Head of caudate nucleus (tissue), 42 donors: Measurements from ENCODE around the gene ATXN7.

Experiments
- DNase-seq, 42 donors: peaks; one replicate each; pipeline versions ENCODE4 v3.0.0 to v3.0.0-alpha.2; 2020 to 2021; ENCODE audit warnings: mixed read lengths in 7 of 42
- intact Hi-C: fragments of 100-400 bp; cut with DNase I; formaldehyde crosslinking; loops from one replicate; pipeline ENCODE4 v1.15.0; 2022

The ATXN7 gene

DNA sequence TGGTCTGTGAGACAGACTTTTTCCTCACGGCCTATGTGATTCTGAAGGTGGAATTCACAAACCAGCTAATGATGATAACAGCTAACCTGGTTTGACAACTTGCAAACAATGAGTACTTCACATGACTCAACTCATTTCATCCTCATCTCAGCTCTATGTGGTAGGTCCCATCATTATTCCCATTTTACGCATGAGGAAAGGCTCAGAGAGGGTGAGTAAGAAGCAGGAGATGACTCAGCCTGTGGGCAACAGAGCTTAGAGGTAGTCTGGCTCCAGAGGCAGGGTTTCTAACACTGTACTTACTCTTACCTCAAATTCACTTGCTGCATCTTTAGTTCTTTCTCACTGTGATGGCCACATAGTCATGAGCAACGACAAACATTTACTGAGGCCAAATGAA, 185.5 kb downstream of the ATXN7 start:
- no peak for DNase-seq
- intact Hi-C loops: no loop called here

- intact Hi-C loops: no loop called here
- no peak for DNase-seq
Observed at GRCh38 chr3:64049832-64050231, 186.2 kb downstream of the ATXN7 start.
